DMS114 treated with DMSO at 0.1 percent for 48 hours (cell line): ENCODE measurements around the gene UCP2.

ENCODE experiments used
- DNase-seq: peaks from one replicate; lab custom pipeline; 2025; ENCODE audit not compliant: unreplicated experiment; lab: John Stamatoyannopoulos, UW

Gene UCP2

GRCh38 chr11:74010306-74011300 is 28.0 kb upstream of the UCP2 start:
- no peak for DNase-seq

DNA sequence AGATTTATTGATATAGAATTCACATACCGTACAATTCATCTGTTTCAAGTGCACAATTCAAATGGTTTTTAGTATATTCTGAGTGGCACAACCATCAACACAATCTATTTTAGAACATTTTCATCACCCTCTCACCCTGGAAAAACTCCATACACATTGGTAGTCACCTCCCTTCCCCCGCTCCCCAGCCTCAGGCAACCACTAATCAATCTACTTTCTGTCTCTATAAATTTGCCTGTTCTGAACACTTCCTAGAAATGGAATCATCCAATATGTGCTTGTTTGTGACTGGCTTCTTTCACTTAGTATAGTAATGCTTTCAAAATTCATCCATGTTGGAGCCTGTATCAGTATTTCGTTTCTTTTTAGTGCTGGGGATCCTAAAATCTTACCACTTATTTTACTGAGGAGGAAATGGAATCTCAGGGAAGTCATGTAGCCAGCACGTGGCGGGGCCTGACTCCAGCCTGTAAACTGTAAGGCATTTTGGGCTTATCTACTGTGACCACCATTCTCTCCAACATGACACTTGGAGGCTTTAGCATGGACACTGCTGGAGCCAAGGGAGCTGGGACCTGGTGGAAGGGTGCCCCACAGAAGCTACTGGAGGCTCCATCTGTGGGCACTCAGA is 27.1 kb upstream of the UCP2 start:
- DNase-seq: no peak

- no peak for DNase-seq
Observed at GRCh38 chr11:74009230-74009547, 26.5 kb upstream of the UCP2 start.

GRCh38 chr11:74008373-74009229 is 26.0 kb upstream of the UCP2 start, which contains the start of gene UCP3:
Gene UCP3, minus strand, starts transcription at chr11:74009085. Its CDS starts 2,043 bp downstream, at chr11:74007042.
- DNase-seq: no peak

- DNase-seq: no peak
Observed at GRCh38 chr11:74007691-74008372, 25.2 kb upstream of the UCP2 start.

GRCh38 chr11:74006743-74007304 is 24.2 kb upstream of the UCP2 start:
- DNase-seq: no peak

DNA sequence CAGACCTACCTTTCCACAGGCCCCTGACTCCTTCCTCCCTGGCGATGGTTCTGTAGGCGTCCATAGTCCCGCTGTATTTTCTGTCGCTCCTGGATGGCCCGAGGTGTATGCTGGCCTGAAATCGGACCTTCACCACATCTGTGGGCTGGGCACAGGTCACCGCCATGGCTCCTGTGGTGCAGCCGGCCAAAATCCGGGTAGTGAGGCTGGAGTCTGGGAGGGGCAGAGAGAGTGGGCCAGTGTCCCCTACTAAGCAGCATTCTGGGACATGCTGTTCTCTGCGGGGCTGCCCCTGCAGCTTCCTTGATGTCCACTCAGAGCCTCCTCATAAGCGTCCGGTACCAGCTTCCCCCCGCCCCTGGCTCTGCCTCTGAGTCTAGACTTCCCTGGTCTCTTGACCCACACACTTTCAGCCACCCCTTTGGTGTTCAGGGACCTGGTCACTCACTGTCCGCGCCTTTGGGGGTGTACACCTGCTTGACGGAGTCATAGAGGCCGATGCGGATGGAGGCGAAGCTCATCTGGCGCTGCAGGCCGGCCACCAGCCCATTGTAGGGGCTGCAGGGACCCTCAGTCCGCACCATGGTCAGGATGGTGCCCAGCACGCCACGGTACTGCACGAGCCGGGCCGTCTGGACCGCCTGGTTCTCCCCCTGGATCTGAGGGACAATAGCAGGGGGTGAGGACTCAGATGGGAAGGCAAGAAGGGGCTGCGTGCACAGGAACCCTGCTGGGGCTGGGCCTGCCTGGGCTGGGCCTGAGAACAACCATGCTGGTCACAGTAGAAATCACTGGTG is 23.3 kb upstream of the UCP2 start:
- no peak for DNase-seq

- no peak for DNase-seq
Observed at GRCh38 chr11:74004759-74005615, 22.3 kb upstream of the UCP2 start.

DNA sequence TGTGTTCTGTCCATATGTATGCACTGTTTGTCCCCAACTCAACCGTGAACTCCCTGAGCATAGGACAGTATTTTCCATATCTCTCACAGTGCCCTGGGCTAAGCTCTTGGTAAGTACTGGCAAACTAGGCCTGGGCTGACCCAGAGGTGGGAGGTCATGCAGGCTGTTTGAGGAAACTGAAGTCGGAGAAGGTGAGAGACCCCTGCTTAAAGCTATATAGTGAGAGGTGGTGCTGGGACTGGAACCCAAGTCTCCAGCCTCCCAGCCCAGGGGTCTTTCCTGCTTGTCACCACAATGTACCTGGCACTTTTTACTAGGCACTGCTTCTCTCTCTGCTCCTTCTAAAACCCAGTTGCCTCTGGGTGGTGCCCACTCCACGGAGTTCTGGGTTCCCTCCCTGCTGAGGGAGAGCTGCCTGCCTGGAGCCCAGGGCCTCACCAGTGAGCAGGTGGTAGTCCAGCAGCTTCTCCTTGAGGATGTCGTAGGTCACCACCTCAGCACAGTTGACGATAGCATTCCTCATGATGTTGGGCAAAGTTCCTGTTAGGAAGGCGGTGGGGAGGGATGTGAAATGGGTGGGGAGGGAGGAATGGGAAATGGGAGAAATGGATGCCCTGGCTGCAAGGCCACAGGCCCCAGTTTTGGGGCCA is 21.5 kb upstream of the UCP2 start:
- DNase-seq: no peak

GRCh38 chr11:74002832-74003231 is 20.2 kb upstream of the UCP2 start:
- no peak for DNase-seq

DNA sequence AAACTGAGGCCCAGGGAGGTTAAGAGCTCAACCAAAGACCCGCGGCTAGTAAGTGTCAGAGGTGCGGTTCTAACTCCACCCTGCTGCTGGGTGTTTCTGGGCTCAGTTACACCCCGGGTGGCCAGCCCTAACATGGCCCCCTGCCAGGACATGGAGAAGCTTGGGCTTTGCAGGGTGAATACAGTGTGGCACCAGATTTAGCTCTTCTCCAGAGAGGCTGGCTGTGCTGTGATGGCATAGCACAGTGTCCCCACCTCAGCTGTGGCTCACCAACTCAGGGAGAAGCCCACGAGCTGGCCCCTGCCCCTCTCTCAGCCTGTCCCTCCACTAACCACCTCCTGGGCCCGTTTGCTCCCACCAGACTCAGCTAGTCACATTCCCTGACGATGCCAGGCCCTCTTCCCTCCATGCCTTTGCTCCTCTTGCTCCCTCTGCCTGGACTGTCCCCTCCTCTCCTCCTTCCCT is 19.2 kb upstream of the UCP2 start:
- no peak for DNase-seq

- no peak for DNase-seq
Observed at GRCh38 chr11:74000307-74001133, 17.9 kb upstream of the UCP2 start.

DNA sequence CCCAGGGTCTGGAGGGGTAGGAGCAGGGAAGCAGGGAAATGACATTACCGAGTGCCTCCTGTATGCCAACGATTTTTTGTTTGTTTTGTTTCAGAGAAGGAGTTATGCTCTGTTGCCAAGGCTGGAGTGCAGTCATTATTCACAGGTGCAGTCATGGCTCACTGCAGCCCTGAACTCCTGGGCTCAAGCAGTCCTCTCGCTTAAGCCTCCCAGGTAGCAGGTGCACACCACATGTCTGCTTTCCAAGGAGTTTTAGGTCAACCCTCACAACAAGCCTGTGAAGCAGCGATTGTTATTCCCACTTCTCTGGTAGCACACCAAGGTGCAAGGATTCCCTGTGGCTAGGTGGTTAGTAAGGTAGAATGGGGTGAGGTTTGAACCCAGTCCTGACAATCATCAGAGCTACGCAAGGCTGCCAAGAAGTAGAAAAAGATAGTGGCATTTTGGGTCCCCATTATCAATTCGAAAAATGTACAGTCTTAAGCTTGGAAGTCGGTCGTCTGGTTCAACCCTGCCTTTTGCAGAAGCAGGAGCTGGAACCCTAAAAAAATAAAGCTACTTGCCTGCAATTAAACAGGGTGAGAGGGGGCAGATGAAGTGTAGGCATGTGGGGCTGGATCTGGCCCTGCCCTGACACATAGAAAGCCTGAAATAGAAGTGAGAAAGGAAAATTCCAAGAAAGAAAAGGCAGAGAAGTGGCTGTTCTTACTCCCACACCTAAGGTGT is 17.1 kb upstream of the UCP2 start:
- DNase-seq: no peak

DNA sequence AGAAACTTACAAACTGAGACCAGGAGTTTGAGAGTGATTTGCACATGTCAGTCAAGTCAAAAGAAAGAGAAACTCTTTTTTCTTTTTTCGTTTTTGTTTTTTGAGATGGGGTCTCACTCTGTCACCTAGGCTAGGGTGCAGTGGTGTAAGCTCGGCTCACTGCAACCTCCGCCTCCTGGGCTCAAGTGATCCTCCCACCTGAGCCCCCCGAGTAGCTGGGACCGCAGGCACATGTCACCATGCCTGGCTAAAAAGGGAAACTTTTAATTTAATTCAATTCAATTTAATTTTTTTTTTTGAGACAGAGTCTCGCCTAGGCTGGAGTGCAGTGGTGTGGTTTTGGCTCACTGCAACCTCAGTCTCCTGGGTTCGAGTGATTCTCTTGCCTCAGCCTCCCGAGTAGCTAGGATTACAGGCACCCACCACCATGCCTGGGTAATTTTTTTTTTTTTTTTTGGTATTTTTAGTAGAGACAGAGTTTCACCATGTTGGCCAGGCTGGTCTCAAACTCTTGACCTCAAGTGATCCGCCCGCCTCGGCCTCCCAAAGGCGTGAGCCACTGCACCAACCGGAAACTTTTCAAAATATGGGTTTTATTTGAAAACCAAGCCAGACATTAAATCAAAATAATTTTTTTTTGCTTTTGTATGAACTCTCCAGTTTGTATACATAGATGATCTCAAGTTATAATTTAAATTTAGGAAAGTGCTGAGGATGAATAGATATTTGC is 16.4 kb upstream of the UCP2 start:
- DNase-seq: no peak

DNA sequence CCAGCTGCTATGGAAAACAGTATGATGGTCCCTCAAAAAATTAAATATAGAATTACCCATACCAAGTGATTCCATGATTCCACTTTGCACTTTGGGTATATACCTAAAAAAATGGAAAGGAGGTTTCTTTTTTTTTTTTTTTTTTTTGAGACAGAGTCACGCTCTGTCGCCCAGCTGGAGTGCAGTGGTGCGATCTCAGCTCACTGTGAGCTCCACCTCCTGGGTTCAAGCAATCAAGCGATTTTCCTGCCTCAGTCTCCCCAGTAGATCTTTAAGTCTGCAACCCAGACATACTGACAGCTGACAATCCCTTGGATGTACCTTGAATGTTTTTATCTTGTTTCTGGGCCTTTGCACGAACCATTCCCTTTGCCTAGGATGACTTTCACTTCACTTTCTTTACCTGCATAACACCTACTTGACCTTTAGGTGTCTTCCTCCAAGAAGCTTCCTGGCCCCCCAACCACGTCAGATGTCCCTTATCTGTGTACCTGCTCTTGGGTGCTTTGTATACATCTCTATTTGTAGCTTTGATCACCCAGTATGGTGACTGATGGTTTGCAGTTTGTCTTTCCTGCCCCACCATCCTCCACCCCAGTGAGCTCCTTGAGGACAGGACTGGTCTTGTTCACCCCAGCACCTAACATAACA is 14.6 kb upstream of the UCP2 start:
- DNase-seq: no peak
